Panc1 (cell line): Measurements from ENCODE around the gene APEH. TPM values are rescaled to one million over a fixed set of nuclear protein-coding genes. Genes with fewer than 3 reads are reported as not detected.

ENCODE experiments used
- ATAC-seq: fragments of 200-7000 bp; cut with Tn5 transposase; 2 replicates; pipeline ENCODE4 v1.9.1; 2020; ENCODE audit warnings: mild to moderate bottlenecking, moderate library complexity
- BruUV-seq: library from RNA; stranded (reverse); fragments of 400-500 nt; replicated peaks from 2 replicates; lab custom pipeline; 2021; lab: Mats Ljungman, UMichigan
- CTCF ChIA-PET: fragments of 300-600 bp; sonication (Branson Sonifier 250); formaldehyde crosslinking; loops from one replicate; lab custom pipeline; 2022; ENCODE audit warnings: antibody characterized with exemption; lab: Charles Lee
- POLR2A ChIA-PET: fragments of 300-600 bp; sonication (Branson Sonifier 250); formaldehyde crosslinking; loops from one replicate; lab custom pipeline; 2022; ENCODE audit warnings: antibody characterized with exemption; lab: Charles Lee
- DNase-seq: peaks from one replicate; pipeline ENCODE4 v3.0.0-alpha.2; 2010; ENCODE audit warnings: low read depth, low spot score
- H3K27ac ChIP-seq: 2 replicates; pipeline ENCODE4 v1.5.1; 2011; ENCODE audit warnings: mild to moderate bottlenecking, low read length, inconsistent platforms
- H3K27me3 ChIP-seq: fragments of 200-500 bp; sonication (Bioruptor generic); 2 replicates; pipeline ENCODE4 v1.6.0; 2014; ENCODE audit warnings: low read length, inconsistent platforms; ENCODE audit not compliant: control insufficient read depth, insufficient read depth
- H3K36me3 ChIP-seq: fragments of 200-500 bp; sonication (Bioruptor generic); 2 replicates; pipeline ENCODE4 v1.5.1; 2014; ENCODE audit warnings: inconsistent platforms, mild to moderate bottlenecking, low read length, moderate library complexity; ENCODE audit not compliant: control insufficient read depth, insufficient read depth
- H3K4me1 ChIP-seq: 2 replicates; pipeline ENCODE4 v1.5.1; 2011; ENCODE audit warnings: inconsistent platforms, mild to moderate bottlenecking, low read length, moderate library complexity; ENCODE audit not compliant: control insufficient read depth, insufficient read depth
- H3K4me3 ChIP-seq, 2 experiments: 2 replicates each; pipeline ENCODE4 v1.5.1; 2011 to 2012; ENCODE audit warnings: low read depth in 2 of 2, low read length in 2 of 2, mild to moderate bottlenecking in 2 of 2, inconsistent platforms in 1 of 2, moderate library complexity in 1 of 2
- H3K9me3 ChIP-seq: fragments of 200-500 bp; sonication (Bioruptor generic); 2 replicates; pipeline ENCODE4 v1.5.1; 2014; ENCODE audit warnings: low read depth, mild to moderate bottlenecking, inconsistent platforms, low read length, moderate library complexity; ENCODE audit not compliant: control insufficient read depth, insufficient read depth
- CTCF ChIP-seq: fragments of 450-650 bp; IDR thresholded peaks from 2 replicates; pipeline ENCODE4 v1.5.1; 2017; ENCODE audit warnings: mild to moderate bottlenecking
- POLR2AphosphoS5 ChIP-seq: IDR thresholded peaks from 2 replicates; pipeline ENCODE4 v1.6.1; 2012; ENCODE audit warnings: mild to moderate bottlenecking, low read depth, low read length, moderate library complexity
- REST ChIP-seq, 2 experiments: IDR thresholded peaks; 2 replicates each; pipeline ENCODE4 v1.6.1; 2011 to 2012; ENCODE audit warnings: low read depth in 2 of 2, control low read depth in 1 of 2, low read length in 1 of 2, mild to moderate bottlenecking in 1 of 2, moderate library complexity in 1 of 2; ENCODE audit not compliant: insufficient read depth in 1 of 2
- SIN3A ChIP-seq: IDR thresholded peaks from 2 replicates; pipeline ENCODE4 v1.6.1; 2012; ENCODE audit warnings: low read depth, mild to moderate bottlenecking, low read length, moderate library complexity, borderline replicate concordance; ENCODE audit not compliant: insufficient read depth
- TCF7L2 ChIP-seq: IDR thresholded peaks from 2 replicates; pipeline ENCODE4 v1.6.1; 2011; ENCODE audit warnings: mild to moderate bottlenecking, low read depth, low read length, inconsistent platforms
- in situ Hi-C: cut with HindIII; loops from 2 replicates; pipeline ENCODE4 v1.10.0; 2016; ENCODE audit warnings: low sequenced_read_pairs, low pct_unique_long_range_greater_than_20kb
- intact Hi-C: fragments of 100-400 bp; cut with micrococcal nuclease; formaldehyde crosslinking; loops from one replicate; pipeline ENCODE4 v1.10.0; 2022; ENCODE audit not compliant: unreplicated experiment
- total RNA-seq: library from RNA; stranded (reverse); gene quantifications from one replicate; pipeline ENCODE4 v1.2.1, GENCODE V29; 2021; ENCODE audit not compliant: unreplicated experiment

APEH gene
- total RNA-seq, 1 experiment from 2014 or later = 131 TPM

- ChIA-PET POLR2A (interaction anchor here (0.7 kb wide), 1 partner anchor 156 kb away, joined by 9 read pairs; no protein-coding TSS in a partner anchor), CTCF (interaction anchor here (0.9 to 1.5 kb wide), 2 partner anchors 129 to 130 kb away, joined by 3 to 7 read pairs; no protein-coding TSS in a partner anchor)
- H3K4me3 ChIP-seq = no peak overlapping the region
- ATAC-seq (no peak), DNase-seq (no peak)
- no peak overlapping the region for H3K27ac ChIP-seq
- peaks cover 11% of the 10 kb centered on the region for H3K4me1 ChIP-seq
- in situ Hi-C loops = no loop called here
- H3K27me3 ChIP-seq = no peaks in the 10 kb centered on the region
- peaks cover 1% of the 10 kb centered on the region; the same call in 1 of the 2 replicates for H3K36me3 ChIP-seq
- TF ChIP-seq SIN3A (no peak), REST (IDR thresholded peaks at IDR 0.05; ENCODE audit: insufficient read depth in 1 of 2, low read depth in 2 of 2, low read length in 1 of 2) (no peak), POLR2AphosphoS5 (no peak), TCF7L2 (no peak), CTCF (no peak)
- no TSS peak for BruUV-seq
- intact Hi-C loops = no loop called here
- H3K9me3 ChIP-seq = no peaks in the 10 kb centered on the region
These were observed 4.8 kb upstream of the APEH start for GRCh38 chr3:49669352-49669751.

GRCh38 chr3:49670940-49671290 is 3.2 kb upstream of the APEH start:
- POLR2A ChIA-PET = no interaction called here
- in situ Hi-C loops = no loop called here

More at GRCh38 chr3:49670940-49671290, 3.2 kb upstream of the APEH start:
- no peak for DNase-seq
- BruUV-seq = no TSS peak
- Histone ChIP-seq H3K27me3 (no peaks in the 10 kb centered on the region), H3K4me1 (peaks cover 11% of the 10 kb centered on the region), H3K27ac (no peak overlapping the region), H3K4me3 (no peak overlapping the region), H3K36me3 (peaks cover 4% of the 10 kb centered on the region), H3K9me3 (no peaks in the 10 kb centered on the region)
- CTCF ChIA-PET = interaction anchor here (3.2 kb wide), 1 partner anchor 131 kb away, joined by 30 read pairs; no protein-coding TSS in a partner anchor
- no peak for ATAC-seq
- intact Hi-C loops = loop anchor here (2.0 kb wide), 1 partner anchor 130 kb away; no protein-coding TSS in a partner anchor
- no peak for TF ChIP-seq SIN3A
- TF ChIP-seq CTCF = no peak
- TF ChIP-seq TCF7L2 = no peak
